Thyroid gland (tissue), 4 donors: ENCODE measurements around the gene OR56B1.

Experiments
- POLR2A ChIP-seq, 2 donors: fragments of 450-650 bp; IDR thresholded peaks; one replicate each; pipeline ENCODE4 v1.6.1; 2017; ENCODE audit warnings: antibody characterized with exemption in 2 of 2, mild to moderate bottlenecking in 2 of 2, moderate library complexity in 1 of 2
- TF ChIP-seq, protein P1 (sequence below), 6 experiments: fragments of 200-600 bp in 3 of 6; fragments of 450-650 bp in 3 of 6; sonication (generic) in 3 of 6; IDR thresholded peaks; one replicate each; pipeline ENCODE4 v1.5.1; 2016 to 2019; ENCODE audit warnings: antibody characterized with exemption in 6 of 6, mild to moderate bottlenecking in 2 of 6, inconsistent platforms in 1 of 6, moderate library complexity in 1 of 6

DNA sequence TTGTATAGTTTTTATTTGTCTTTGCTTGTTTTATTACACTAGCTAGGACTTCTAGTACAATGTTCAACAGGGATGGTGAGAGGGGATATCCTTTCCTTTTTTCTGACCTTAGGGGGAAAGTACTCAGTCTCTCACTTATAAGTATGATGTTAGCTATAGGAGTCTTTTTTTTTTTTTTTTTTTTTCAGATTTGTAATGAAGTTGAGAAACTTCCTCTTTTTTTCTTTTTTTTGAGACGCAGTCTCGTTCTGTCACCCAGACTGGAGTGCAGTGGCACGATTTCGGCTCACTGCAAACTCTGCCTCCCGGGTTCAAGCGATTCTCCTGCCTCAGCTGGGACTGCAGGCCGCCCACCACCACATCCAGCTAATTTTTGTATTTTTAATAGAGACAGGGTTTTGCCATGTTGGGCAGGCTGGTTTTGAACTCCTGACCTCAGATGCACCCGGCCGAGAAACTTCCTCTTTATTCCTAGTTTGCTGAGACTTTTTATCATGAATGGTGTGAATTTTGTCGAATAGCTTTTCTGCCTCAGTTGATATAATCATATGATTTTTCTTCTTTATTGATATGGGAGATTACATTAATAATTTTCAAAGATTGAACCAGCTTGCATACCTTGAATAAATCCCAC, 35.7 kb upstream of the OR56B1 start:
- TF ChIP-seq, protein P1, sequence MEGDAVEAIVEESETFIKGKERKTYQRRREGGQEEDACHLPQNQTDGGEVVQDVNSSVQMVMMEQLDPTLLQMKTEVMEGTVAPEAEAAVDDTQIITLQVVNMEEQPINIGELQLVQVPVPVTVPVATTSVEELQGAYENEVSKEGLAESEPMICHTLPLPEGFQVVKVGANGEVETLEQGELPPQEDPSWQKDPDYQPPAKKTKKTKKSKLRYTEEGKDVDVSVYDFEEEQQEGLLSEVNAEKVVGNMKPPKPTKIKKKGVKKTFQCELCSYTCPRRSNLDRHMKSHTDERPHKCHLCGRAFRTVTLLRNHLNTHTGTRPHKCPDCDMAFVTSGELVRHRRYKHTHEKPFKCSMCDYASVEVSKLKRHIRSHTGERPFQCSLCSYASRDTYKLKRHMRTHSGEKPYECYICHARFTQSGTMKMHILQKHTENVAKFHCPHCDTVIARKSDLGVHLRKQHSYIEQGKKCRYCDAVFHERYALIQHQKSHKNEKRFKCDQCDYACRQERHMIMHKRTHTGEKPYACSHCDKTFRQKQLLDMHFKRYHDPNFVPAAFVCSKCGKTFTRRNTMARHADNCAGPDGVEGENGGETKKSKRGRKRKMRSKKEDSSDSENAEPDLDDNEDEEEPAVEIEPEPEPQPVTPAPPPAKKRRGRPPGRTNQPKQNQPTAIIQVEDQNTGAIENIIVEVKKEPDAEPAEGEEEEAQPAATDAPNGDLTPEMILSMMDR (IDR thresholded peaks at IDR 0.05), result no peak
- TF ChIP-seq POLR2A (IDR thresholded peaks at IDR 0.05), result no peak
